OCI-LY1 (cell line): Measurements from ENCODE around the gene JPH2.

ENCODE experiments used
- H2AFZ ChIP-seq: fragments of 200-600 bp; sonication (generic), shearing (Covaris generic); 2 replicates; pipeline ENCODE4 v1.6.0; 2014; ENCODE audit warnings: antibody characterized with exemption, mild to moderate bottlenecking, low read length
- H3F3A ChIP-seq: fragments of 200-600 bp; sonication (generic), shearing (Covaris generic); 2 replicates; pipeline ENCODE4 v1.6.0; 2014; ENCODE audit warnings: mild to moderate bottlenecking, antibody characterized with exemption, low read length, moderate library complexity; ENCODE audit not compliant: insufficient read depth
- H3K27ac ChIP-seq: fragments of 200-600 bp; sonication (generic); 2 replicates; pipeline ENCODE4 v1.5.1; 2014; ENCODE audit warnings: low read length, mixed run types, mild to moderate bottlenecking, low read depth; ENCODE audit not compliant: poor library complexity, severe bottlenecking
- H3K27me3 ChIP-seq: fragments of 200-600 bp; sonication (generic); 2 replicates; pipeline ENCODE4 v1.6.0; 2014; ENCODE audit warnings: antibody characterized with exemption, mild to moderate bottlenecking, low read length, moderate library complexity; ENCODE audit not compliant: insufficient read depth
- H3K36me3 ChIP-seq: fragments of 200-600 bp; sonication (generic); 2 replicates; pipeline ENCODE4 v1.6.1; 2014; ENCODE audit warnings: mild to moderate bottlenecking, antibody characterized with exemption, low read length, moderate library complexity, mixed read lengths; ENCODE audit not compliant: insufficient read depth
- H3K4me1 ChIP-seq: fragments of 200-600 bp; sonication (generic); 2 replicates; pipeline ENCODE4 v1.5.1; 2014; ENCODE audit warnings: mild to moderate bottlenecking, low read length, moderate library complexity; ENCODE audit not compliant: insufficient read depth, severe bottlenecking
- H3K4me2 ChIP-seq: fragments of 200-600 bp; sonication (generic), shearing (Covaris generic); 2 replicates; pipeline ENCODE4 v1.6.1; 2014; ENCODE audit warnings: low read length
- H3K4me3 ChIP-seq: fragments of 200-600 bp; sonication (generic); 2 replicates; pipeline ENCODE4 v1.5.1; 2014; ENCODE audit warnings: low read length, low read depth, mild to moderate bottlenecking, mixed read lengths; ENCODE audit not compliant: poor library complexity, severe bottlenecking
- H3K79me2 ChIP-seq: fragments of 200-600 bp; shearing (Covaris generic); 2 replicates; pipeline ENCODE4 v1.6.1; 2016; ENCODE audit warnings: mixed run types, low read length, mixed read lengths; ENCODE audit not compliant: insufficient read depth
- H3K9ac ChIP-seq: fragments of 200-600 bp; sonication (generic), shearing (Covaris generic); 2 replicates; pipeline ENCODE4 v1.6.1; 2014; ENCODE audit warnings: mild to moderate bottlenecking, low read length, mixed read lengths
- H3K9me2 ChIP-seq: fragments of 200-600 bp; sonication (generic), shearing (Covaris generic); 2 replicates; pipeline ENCODE4 v1.6.1; 2014; ENCODE audit warnings: low read depth, mild to moderate bottlenecking, low read length, mixed read lengths
- H3K9me3 ChIP-seq: fragments of 200-600 bp; shearing (Covaris generic); 2 replicates; pipeline ENCODE4 v1.6.1; 2014; ENCODE audit warnings: low read length, mixed read lengths
- H4K20me1 ChIP-seq: fragments of 200-600 bp; sonication (generic), shearing (Covaris generic); 2 replicates; pipeline ENCODE4 v1.6.0; 2016; ENCODE audit warnings: mild to moderate bottlenecking, low read length; ENCODE audit not compliant: insufficient read depth
- EZH2 ChIP-seq: fragments of 200-600 bp; sonication (generic), shearing (Covaris generic); IDR thresholded peaks from 2 replicates; pipeline ENCODE4 v1.8.0; 2017; ENCODE audit warnings: borderline replicate concordance, mixed run types, mild to moderate bottlenecking, antibody characterized with exemption, low read length, moderate library complexity, mixed read lengths
- TF ChIP-seq, protein P1 (sequence below): fragments of 200-600 bp; sonication (generic), shearing (Covaris generic); IDR thresholded peaks from 2 replicates; pipeline ENCODE4 v1.5.1; 2017; ENCODE audit warnings: mild to moderate bottlenecking, antibody characterized with exemption, low read length, moderate library complexity, mixed read lengths

JPH2 gene

DNA sequence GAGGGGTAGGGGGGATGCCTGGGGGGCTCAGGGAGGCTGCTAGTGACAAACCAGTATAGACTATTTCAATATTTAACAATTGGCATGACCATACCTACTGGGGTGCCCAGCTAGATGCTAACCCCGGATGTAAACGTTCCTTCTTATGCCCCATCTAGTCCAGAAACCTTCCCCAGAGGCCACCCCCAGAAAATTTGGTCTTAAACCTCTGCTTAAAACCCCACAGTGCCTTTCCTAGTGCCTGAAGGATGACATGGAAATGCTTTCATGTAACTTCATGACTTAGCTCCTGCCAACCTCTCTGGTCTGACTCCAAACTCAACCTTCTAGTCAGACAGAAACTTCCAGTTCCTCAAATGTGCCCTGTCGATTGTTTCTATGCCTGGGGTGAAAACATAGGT is 52.0 kb downstream of the JPH2 start:
- no peak overlapping the region for H3K4me2 ChIP-seq
- no peak overlapping the region for H3K4me3 ChIP-seq
- H3F3A ChIP-seq, result no peaks in the 10 kb centered on the region

DNA sequence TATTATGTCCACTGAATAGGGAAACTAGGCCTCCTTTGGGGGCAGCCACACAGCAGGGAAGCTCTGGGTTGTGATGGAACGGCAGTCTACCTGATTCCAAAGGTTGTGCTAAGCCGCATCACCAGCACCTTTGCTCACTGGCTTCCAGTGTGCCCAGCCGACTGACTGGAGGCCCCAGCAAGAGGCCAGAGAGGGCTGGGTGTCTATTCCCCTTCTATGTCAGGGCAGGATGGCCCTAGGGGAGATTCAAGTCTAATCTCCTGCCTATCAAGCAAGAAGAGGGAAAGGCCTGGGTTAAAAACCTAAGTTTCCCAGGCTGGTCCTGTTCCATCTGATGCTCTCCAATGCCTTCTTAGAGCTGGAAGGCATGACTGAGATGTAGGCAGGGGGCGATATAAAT is 53.6 kb downstream of the JPH2 start:
- Histone ChIP-seq H3K27me3 (no peaks in the 10 kb centered on the region), H3K36me3 (no peaks in the 10 kb centered on the region), H3K9me2 (no peaks in the 10 kb centered on the region), H2AFZ (no peak overlapping the region), H3F3A (no peaks in the 10 kb centered on the region), H3K9me3 (no peaks in the 10 kb centered on the region), H4K20me1 (no peaks in the 10 kb centered on the region), H3K4me1 (no peaks in the 10 kb centered on the region), H3K4me2 (no peak overlapping the region), H3K9ac (no peak overlapping the region), H3K27ac (no peak overlapping the region), H3K4me3 (no peak overlapping the region), H3K79me2 (no peaks in the 10 kb centered on the region)
- TF ChIP-seq, protein P1, sequence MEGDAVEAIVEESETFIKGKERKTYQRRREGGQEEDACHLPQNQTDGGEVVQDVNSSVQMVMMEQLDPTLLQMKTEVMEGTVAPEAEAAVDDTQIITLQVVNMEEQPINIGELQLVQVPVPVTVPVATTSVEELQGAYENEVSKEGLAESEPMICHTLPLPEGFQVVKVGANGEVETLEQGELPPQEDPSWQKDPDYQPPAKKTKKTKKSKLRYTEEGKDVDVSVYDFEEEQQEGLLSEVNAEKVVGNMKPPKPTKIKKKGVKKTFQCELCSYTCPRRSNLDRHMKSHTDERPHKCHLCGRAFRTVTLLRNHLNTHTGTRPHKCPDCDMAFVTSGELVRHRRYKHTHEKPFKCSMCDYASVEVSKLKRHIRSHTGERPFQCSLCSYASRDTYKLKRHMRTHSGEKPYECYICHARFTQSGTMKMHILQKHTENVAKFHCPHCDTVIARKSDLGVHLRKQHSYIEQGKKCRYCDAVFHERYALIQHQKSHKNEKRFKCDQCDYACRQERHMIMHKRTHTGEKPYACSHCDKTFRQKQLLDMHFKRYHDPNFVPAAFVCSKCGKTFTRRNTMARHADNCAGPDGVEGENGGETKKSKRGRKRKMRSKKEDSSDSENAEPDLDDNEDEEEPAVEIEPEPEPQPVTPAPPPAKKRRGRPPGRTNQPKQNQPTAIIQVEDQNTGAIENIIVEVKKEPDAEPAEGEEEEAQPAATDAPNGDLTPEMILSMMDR, result no peak
- no peak for TF ChIP-seq EZH2

More for the DNA sequence above, 52.0 kb downstream of the JPH2 start:
- Histone ChIP-seq H3K27me3 (no peaks in the 10 kb centered on the region), H3K27ac (no peak overlapping the region), H3K4me1 (no peaks in the 10 kb centered on the region), H2AFZ (no peak overlapping the region), H3K9ac (no peak overlapping the region), H4K20me1 (no peaks in the 10 kb centered on the region), H3K9me3 (no peaks in the 10 kb centered on the region), H3K79me2 (no peaks in the 10 kb centered on the region), H3K36me3 (no peaks in the 10 kb centered on the region), H3K9me2 (no peaks in the 10 kb centered on the region)
- TF ChIP-seq EZH2, result no peak
- TF ChIP-seq, protein P1, result no peak

DNA sequence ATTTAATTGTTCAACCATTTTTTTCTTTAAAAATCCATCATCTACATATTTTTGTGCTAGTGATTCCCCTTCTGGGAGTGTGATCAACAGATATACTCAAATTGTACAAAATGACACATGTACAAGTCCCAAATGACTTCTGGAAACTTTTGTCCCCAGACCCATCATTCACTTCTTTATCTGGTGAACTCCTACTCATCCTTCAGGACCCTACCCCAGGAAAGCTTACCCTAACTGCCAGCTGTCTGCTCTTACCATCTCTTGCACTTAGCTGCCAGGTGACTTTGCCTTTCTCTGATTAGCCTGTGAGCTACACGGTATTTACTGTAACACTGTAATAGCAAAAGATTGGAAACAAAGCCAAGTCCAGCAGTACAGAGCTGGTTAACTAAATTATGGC is 55.3 kb downstream of the JPH2 start:
- Histone ChIP-seq H3K9me3 (no peaks in the 10 kb centered on the region), H4K20me1 (no peaks in the 10 kb centered on the region), H3K4me1 (no peaks in the 10 kb centered on the region), H3K9ac (no peak overlapping the region), H3F3A (no peaks in the 10 kb centered on the region), H3K4me3 (no peak overlapping the region), H3K27me3 (0 out of 2 replicates have a peak, but pooled peaks cover 1% of the 10 kb centered on the region), H3K79me2 (no peaks in the 10 kb centered on the region), H3K36me3 (no peaks in the 10 kb centered on the region), H3K27ac (no peak overlapping the region), H2AFZ (no peak overlapping the region), H3K4me2 (no peak overlapping the region), H3K9me2 (no peaks in the 10 kb centered on the region)
- no peak for TF ChIP-seq EZH2
- TF ChIP-seq, protein P1, result no peak
